Measurements from ENCODE around the gene SLC25A40. TPM values are rescaled to one million over a fixed set of nuclear protein-coding genes. Genes with fewer than 3 reads are reported as not detected.

Gene SLC25A40
- total RNA-seq, 1 donor from 2014 or later = 16.4 TPM

DNA sequence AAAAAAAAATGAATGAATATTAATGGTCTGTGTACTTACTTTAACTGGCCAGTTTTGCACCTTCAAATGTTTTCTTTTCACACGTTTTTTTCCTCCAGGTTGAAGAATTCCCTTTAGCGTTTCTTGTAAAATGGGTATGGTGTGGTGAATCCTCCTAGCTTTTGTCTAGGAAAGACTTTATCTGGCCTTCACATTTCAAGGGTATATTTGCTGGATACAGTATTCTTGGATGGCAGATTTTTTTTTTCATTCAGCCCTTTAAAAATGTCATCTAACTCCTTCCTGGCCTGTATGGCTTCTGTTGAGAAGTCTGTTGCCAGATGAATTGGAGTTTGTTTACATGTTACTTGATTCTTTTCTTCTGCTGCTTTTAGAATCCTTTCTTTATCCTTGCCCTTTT is 10.1 kb downstream of the SLC25A40 start:
- peaks cover 19% of the 10 kb centered on the region for H3K9me3 Mint-ChIP-seq (ENCODE audit: low read depth)
- no peak overlapping the region for H3K27ac Mint-ChIP-seq (ENCODE audit: unreplicated experiment)
- H3K4me3 Mint-ChIP-seq (ENCODE audit: unreplicated experiment) = no peak overlapping the region
- no peak for DNase-seq (ENCODE audit: low spot score)
- H3K27me3 Mint-ChIP-seq (ENCODE audit: low read depth) = no peaks in the 10 kb centered on the region
- H3K36me3 Mint-ChIP-seq (ENCODE audit: low read depth) = peaks cover 18% of the 10 kb centered on the region
- H3K4me1 Mint-ChIP-seq (ENCODE audit: low read depth) = no peaks in the 10 kb centered on the region
- TF ChIP-seq, protein P1, sequence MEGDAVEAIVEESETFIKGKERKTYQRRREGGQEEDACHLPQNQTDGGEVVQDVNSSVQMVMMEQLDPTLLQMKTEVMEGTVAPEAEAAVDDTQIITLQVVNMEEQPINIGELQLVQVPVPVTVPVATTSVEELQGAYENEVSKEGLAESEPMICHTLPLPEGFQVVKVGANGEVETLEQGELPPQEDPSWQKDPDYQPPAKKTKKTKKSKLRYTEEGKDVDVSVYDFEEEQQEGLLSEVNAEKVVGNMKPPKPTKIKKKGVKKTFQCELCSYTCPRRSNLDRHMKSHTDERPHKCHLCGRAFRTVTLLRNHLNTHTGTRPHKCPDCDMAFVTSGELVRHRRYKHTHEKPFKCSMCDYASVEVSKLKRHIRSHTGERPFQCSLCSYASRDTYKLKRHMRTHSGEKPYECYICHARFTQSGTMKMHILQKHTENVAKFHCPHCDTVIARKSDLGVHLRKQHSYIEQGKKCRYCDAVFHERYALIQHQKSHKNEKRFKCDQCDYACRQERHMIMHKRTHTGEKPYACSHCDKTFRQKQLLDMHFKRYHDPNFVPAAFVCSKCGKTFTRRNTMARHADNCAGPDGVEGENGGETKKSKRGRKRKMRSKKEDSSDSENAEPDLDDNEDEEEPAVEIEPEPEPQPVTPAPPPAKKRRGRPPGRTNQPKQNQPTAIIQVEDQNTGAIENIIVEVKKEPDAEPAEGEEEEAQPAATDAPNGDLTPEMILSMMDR (IDR thresholded peaks at IDR 0.05) = no peak

DNA sequence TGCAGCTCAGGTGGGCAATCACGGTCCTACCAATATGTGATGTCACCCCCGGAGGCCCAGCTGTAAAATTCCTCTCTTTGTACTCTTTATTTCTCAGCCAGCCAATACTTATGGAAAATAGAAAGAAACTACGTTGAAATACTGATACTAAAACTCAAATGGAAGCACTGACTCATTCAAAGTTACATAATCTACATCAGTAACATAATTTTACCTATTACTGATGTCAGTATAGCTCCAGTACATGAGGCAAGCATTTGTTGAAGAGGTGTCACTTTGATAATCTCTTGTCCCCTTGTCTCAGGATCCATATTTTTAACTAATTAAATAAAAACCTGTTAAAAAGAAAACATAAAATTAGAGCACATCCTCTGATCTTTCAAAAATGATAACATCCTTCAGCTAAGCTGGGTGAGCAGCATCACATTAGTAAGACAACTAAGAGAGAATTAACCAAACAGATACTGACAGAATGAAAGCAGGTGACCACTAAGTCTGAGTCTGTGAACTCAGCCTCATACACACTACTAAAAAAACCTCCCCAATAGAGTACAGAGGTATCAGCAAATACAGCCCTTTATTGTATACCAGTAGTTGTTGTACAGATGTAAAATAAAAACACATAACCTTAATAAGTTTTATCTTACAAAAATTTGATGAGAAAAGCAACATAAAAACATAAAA is 17.6 kb downstream of the SLC25A40 start:
- H3K4me3 Mint-ChIP-seq (ENCODE audit: unreplicated experiment) = no peak overlapping the region
- no peak for DNase-seq (ENCODE audit: low spot score)
- no peak overlapping the region for H3K27ac Mint-ChIP-seq (ENCODE audit: unreplicated experiment)
- peaks cover 4% of the 10 kb centered on the region for H3K9me3 Mint-ChIP-seq (ENCODE audit: low read depth)
- no peaks in the 10 kb centered on the region for H3K27me3 Mint-ChIP-seq (ENCODE audit: low read depth)
- TF ChIP-seq, protein P1 (IDR thresholded peaks at IDR 0.05) = no peak
- peaks cover 4% of the 10 kb centered on the region for H3K4me1 Mint-ChIP-seq (ENCODE audit: low read depth)
- peaks cover 7% of the 10 kb centered on the region for H3K36me3 Mint-ChIP-seq (ENCODE audit: low read depth)

DNA sequence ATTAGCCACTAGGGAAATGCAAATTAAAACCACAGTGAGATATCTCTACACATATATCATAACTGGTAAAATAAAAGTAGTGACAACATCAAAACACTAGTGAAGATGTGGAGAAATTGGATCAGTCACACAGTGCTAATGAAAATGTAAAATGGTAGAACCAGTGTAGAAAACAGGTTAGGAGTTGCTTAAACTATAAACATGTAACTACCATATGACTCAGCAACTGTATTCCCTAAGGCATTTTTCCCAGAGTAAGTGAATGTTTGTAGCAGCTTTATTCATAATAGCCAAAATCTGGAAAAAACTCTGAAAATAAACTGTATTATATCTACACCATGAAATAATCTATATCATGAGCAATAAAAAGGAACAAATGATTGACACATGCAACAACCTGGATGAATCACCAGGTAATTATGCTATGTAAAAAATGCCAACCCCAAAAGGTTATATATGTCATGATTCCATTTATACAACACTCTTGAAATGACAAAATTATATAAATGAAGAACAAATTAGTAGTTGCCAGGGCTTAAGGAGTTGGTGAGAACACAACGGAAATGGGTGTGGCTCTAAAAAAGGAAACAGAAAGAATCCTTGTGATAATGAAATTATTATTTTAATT is 22.8 kb downstream of the SLC25A40 start:
- TF ChIP-seq, protein P1 (IDR thresholded peaks at IDR 0.05) = no peak
- Mint-ChIP-seq H3K4me3 (ENCODE audit: unreplicated experiment) (no peak overlapping the region), H3K9me3 (ENCODE audit: low read depth) (peaks cover 2% of the 10 kb centered on the region), H3K27ac (ENCODE audit: unreplicated experiment) (no peak overlapping the region), H3K36me3 (ENCODE audit: low read depth) (peaks cover 6% of the 10 kb centered on the region), H3K4me1 (ENCODE audit: low read depth) (peaks cover 16% of the 10 kb centered on the region), H3K27me3 (ENCODE audit: low read depth) (no peaks in the 10 kb centered on the region)
- no peak for DNase-seq (ENCODE audit: low spot score)

GRCh38 chr7:87852306-87852705 is 23.9 kb downstream of the SLC25A40 start:
- TF ChIP-seq, protein P1 (IDR thresholded peaks at IDR 0.05) = no peak
- Mint-ChIP-seq H3K4me1 (ENCODE audit: low read depth) (peaks cover 16% of the 10 kb centered on the region), H3K36me3 (ENCODE audit: low read depth) (no peaks in the 10 kb centered on the region), H3K9me3 (ENCODE audit: low read depth) (no peaks in the 10 kb centered on the region), H3K27ac (ENCODE audit: unreplicated experiment) (no peak overlapping the region), H3K4me3 (ENCODE audit: unreplicated experiment) (no peak overlapping the region), H3K27me3 (ENCODE audit: low read depth) (no peaks in the 10 kb centered on the region)
- no peak for DNase-seq (ENCODE audit: low spot score)

- Mint-ChIP-seq H3K36me3 (ENCODE audit: low read depth) (no peaks in the 10 kb centered on the region), H3K27me3 (ENCODE audit: low read depth) (no peaks in the 10 kb centered on the region), H3K27ac (ENCODE audit: unreplicated experiment) (peak overlapping the region; percentile 30), H3K4me1 (ENCODE audit: low read depth) (peaks cover 16% of the 10 kb centered on the region), H3K9me3 (ENCODE audit: low read depth) (no peaks in the 10 kb centered on the region), H3K4me3 (ENCODE audit: unreplicated experiment) (no peak overlapping the region)
- TF ChIP-seq, protein P1 (IDR thresholded peaks at IDR 0.05) = no peak
- DNase-seq (ENCODE audit: low spot score) = no peak
Observed at GRCh38 chr7:87850836-87851593, 25.1 kb downstream of the SLC25A40 start.
